Mesenchymal stem cell (in vitro differentiated cells and primary cell): Measurements from ENCODE around the gene ZBTB3.

ENCODE experiments used
- DNase-seq: peaks from one replicate; pipeline ENCODE4 v3.0.0-alpha.2; 2013
- H2AFZ ChIP-seq: one replicate; pipeline ENCODE4 v1.6.1; 2013; ENCODE audit warnings: low read depth, mild to moderate bottlenecking, control low read depth, inconsistent platforms, low read length, moderate library complexity
- H2AK5ac ChIP-seq: 2 replicates; pipeline ENCODE4 v1.6.1; 2013; ENCODE audit warnings: low read length, moderate library complexity, mild to moderate bottlenecking, inconsistent platforms; ENCODE audit not compliant: severe bottlenecking
- H2BK120ac ChIP-seq: one replicate; pipeline ENCODE4 v1.6.1; 2013; ENCODE audit warnings: low read depth, mild to moderate bottlenecking, inconsistent platforms, low read length, moderate library complexity
- H2BK12ac ChIP-seq, 2 experiments: one replicate each; pipeline ENCODE4 v1.6.1; 2013; ENCODE audit warnings: inconsistent platforms in 2 of 2, low read length in 2 of 2, mild to moderate bottlenecking in 2 of 2, moderate library complexity in 2 of 2, control low read depth in 1 of 2
- H2BK15ac ChIP-seq: one replicate; pipeline ENCODE4 v1.6.1; 2013; ENCODE audit warnings: mild to moderate bottlenecking, low read depth, inconsistent platforms; ENCODE audit not compliant: poor library complexity, severe bottlenecking
- H2BK5ac ChIP-seq: 2 replicates; pipeline ENCODE4 v1.6.1; 2013; ENCODE audit warnings: low read depth, mild to moderate bottlenecking, low read length, control low read depth, inconsistent platforms; ENCODE audit not compliant: poor library complexity, severe bottlenecking
- H3K14ac ChIP-seq, 2 experiments: one replicate each; pipeline ENCODE4 v1.6.1; 2013; ENCODE audit warnings: inconsistent platforms in 2 of 2, low read length in 2 of 2, control low read depth in 1 of 2, mild to moderate bottlenecking in 1 of 2, moderate library complexity in 1 of 2
- H3K18ac ChIP-seq, 2 experiments: one replicate each; pipeline ENCODE4 v1.6.1; 2013; ENCODE audit warnings: inconsistent platforms in 2 of 2, low read length in 2 of 2, control low read depth in 1 of 2, low read depth in 1 of 2, mild to moderate bottlenecking in 1 of 2
- H3K23ac ChIP-seq, 2 experiments: one replicate each; pipeline ENCODE4 v1.6.1; 2013; ENCODE audit warnings: inconsistent platforms in 2 of 2, low read length in 2 of 2, mild to moderate bottlenecking in 2 of 2, moderate library complexity in 2 of 2, control low read depth in 1 of 2
- H3K27ac ChIP-seq: 2 replicates; pipeline ENCODE4 v1.5.1; 2013; ENCODE audit warnings: mild to moderate bottlenecking, moderate library complexity, low read length, control low read depth, inconsistent platforms; ENCODE audit not compliant: poor library complexity, severe bottlenecking
- H3K27me3 ChIP-seq, 2 experiments: 2 replicates each; pipeline versions ENCODE4 v1.6.1 to v1.7.0; 2013; ENCODE audit warnings: low read length in 2 of 2, mild to moderate bottlenecking in 2 of 2, moderate library complexity in 2 of 2, control low read depth in 1 of 2, inconsistent platforms in 1 of 2; ENCODE audit not compliant: control insufficient read depth in 1 of 2, insufficient read depth in 1 of 2
- H3K36me3 ChIP-seq, 2 experiments: 2 replicates each; pipeline versions ENCODE4 v1.6.1 to v1.7.0; 2013; ENCODE audit warnings: low read length in 2 of 2, control low read depth in 1 of 2, inconsistent platforms in 1 of 2, low read depth in 1 of 2, mild to moderate bottlenecking in 1 of 2; ENCODE audit not compliant: insufficient read depth in 2 of 2, control insufficient read depth in 1 of 2
- H3K4ac ChIP-seq, 2 experiments: one replicate each; pipeline ENCODE4 v1.6.1; 2013; ENCODE audit warnings: inconsistent platforms in 2 of 2, low read length in 2 of 2, mild to moderate bottlenecking in 2 of 2, moderate library complexity in 2 of 2, control low read depth in 1 of 2, low read depth in 1 of 2
- H3K4me1 ChIP-seq: 2 replicates; pipeline ENCODE4 v1.6.1; 2013; ENCODE audit warnings: low read depth, low read length, control low read depth; ENCODE audit not compliant: control insufficient read depth, insufficient read depth
- H3K4me2 ChIP-seq: 2 replicates; pipeline ENCODE4 v1.6.1; 2013; ENCODE audit warnings: low read length, mild to moderate bottlenecking, inconsistent platforms; ENCODE audit not compliant: poor library complexity, severe bottlenecking
- H3K4me3 ChIP-seq, 2 experiments: 2 replicates each; pipeline versions ENCODE4 v1.5.1 to v1.7.0; 2013; ENCODE audit warnings: low read length in 2 of 2, mild to moderate bottlenecking in 2 of 2, control low read depth in 1 of 2, low read depth in 1 of 2; ENCODE audit not compliant: insufficient read depth in 1 of 2
- H3K79me1 ChIP-seq: replicated peaks from 2 replicates; pipeline ENCODE4 v1.6.1; 2013; ENCODE audit warnings: mild to moderate bottlenecking, control low read depth, low read length, inconsistent platforms; ENCODE audit not compliant: poor library complexity, severe bottlenecking
- H3K9ac ChIP-seq: 2 replicates; pipeline ENCODE4 v1.7.0; 2013; ENCODE audit warnings: mild to moderate bottlenecking, low read length, moderate library complexity
- H3K9me3 ChIP-seq: 2 replicates; pipeline ENCODE4 v1.7.0; 2013; ENCODE audit warnings: mild to moderate bottlenecking, low read length; ENCODE audit not compliant: control insufficient read depth
- H4K8ac ChIP-seq: one replicate; pipeline ENCODE4 v1.6.1; 2013; ENCODE audit warnings: inconsistent platforms, mild to moderate bottlenecking, low read length, moderate library complexity
- H4K91ac ChIP-seq: one replicate; pipeline ENCODE4 v1.6.1; 2013; ENCODE audit warnings: mild to moderate bottlenecking, low read length, inconsistent platforms
- WGBS: methylation state at CpG from one replicate; pipeline ENCODE4 v1.1.7; 2013; ENCODE audit warnings: mixed read lengths; 5-methylcytosine and 5-hydroxymethylcytosine counted together

Gene ZBTB3

DNA sequence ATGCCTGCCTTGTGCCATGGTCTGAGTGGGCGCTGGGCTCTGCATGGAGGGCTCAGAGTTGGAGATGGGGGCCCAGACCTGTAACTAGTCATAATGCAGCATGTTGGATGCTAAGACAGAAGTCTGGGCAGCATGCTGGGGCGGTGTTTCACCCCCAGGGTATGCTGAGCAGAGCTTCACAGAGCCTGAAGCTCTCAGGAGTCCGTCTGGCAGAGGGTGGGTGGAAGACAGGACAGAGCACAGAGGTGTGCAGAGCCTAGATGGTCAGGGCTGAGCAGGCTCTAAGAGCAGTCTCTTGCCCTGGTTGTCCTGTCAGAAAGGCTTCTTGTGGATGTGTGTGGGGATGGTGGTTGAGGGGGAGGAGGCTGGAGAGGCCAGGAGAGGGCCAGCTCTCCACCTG lies 24.5 kb upstream of the ZBTB3 start:
- no peak overlapping the region for H3K27ac ChIP-seq
- H3K27me3 ChIP-seq: no peaks in the 10 kb centered on the region
- H2BK5ac ChIP-seq: no peak overlapping the region
- H3K79me1 ChIP-seq: peaks cover 32% of the 10 kb centered on the region
- H3K9me3 ChIP-seq: no peaks in the 10 kb centered on the region
- no peak overlapping the region for H2BK15ac ChIP-seq
- H3K4me2 ChIP-seq: no peak overlapping the region
- H2BK12ac ChIP-seq: no peak overlapping the region
- H2BK120ac ChIP-seq: no peak overlapping the region
- peaks cover 55 to 67% of the 10 kb centered on the region in 2 experiments for H3K36me3 ChIP-seq
- no peak overlapping the region for H4K91ac ChIP-seq
- H4K8ac ChIP-seq: no peak overlapping the region
- no peaks in the 10 kb centered on the region for H3K4me1 ChIP-seq
- WGBS: 94% methylated on average over 3 of the region's 3 CpGs
- H3K14ac ChIP-seq: no peak overlapping the region
- H3K18ac ChIP-seq: no peak overlapping the region
- no peak overlapping the region for H2AFZ ChIP-seq
- H3K4ac ChIP-seq: no peak overlapping the region
- H3K4me3 ChIP-seq: no peak overlapping the region
- no peak overlapping the region for H3K9ac ChIP-seq
- no peak overlapping the region for H3K23ac ChIP-seq
- DNase-seq: no peak
- H2AK5ac ChIP-seq: no peak overlapping the region

DNA sequence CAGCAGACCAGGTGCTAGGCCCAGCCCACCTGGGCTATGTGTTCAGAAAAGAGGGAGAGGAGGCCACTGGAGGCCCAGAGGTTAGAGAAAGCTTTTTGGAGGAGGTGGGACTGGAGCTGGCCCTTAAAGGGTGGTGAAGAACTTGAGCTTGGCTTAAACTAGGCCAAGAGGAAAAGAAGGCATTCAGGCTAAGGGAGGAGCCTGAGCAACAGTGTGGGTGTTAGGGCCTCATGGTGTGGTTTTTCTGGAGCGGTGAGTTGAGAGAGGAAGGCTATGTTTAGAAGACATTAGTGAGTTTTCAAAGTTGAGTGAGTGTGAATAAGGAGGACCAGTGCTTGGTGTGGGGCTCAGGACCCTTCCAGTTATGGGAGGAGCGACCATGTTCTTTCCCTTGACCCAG lies 23.4 kb upstream of the ZBTB3 start:
- H3K18ac ChIP-seq: no peak overlapping the region
- H3K27me3 ChIP-seq: no peaks in the 10 kb centered on the region
- H2BK5ac ChIP-seq: no peak overlapping the region
- no peak overlapping the region for H3K27ac ChIP-seq
- H3K23ac ChIP-seq: no peak overlapping the region
- no peak overlapping the region for H2AFZ ChIP-seq
- no peaks in the 10 kb centered on the region for H3K9me3 ChIP-seq
- no peak overlapping the region for H3K14ac ChIP-seq
- no peak overlapping the region for H4K8ac ChIP-seq
- H3K4ac ChIP-seq: no peak overlapping the region
- no peak overlapping the region for H2BK12ac ChIP-seq
- peaks cover 51 to 60% of the 10 kb centered on the region in 2 experiments for H3K36me3 ChIP-seq
- H3K79me1 ChIP-seq: peaks cover 30% of the 10 kb centered on the region
- no peak for DNase-seq
- H2BK15ac ChIP-seq: no peak overlapping the region
- H2BK120ac ChIP-seq: no peak overlapping the region
- H3K4me3 ChIP-seq: no peak overlapping the region
- WGBS: 95% methylated on average over 2 of the region's 2 CpGs
- no peaks in the 10 kb centered on the region for H3K4me1 ChIP-seq
- H3K4me2 ChIP-seq: no peak overlapping the region
- H4K91ac ChIP-seq: no peak overlapping the region
- no peak overlapping the region for H2AK5ac ChIP-seq
- H3K9ac ChIP-seq: no peak overlapping the region

DNA sequence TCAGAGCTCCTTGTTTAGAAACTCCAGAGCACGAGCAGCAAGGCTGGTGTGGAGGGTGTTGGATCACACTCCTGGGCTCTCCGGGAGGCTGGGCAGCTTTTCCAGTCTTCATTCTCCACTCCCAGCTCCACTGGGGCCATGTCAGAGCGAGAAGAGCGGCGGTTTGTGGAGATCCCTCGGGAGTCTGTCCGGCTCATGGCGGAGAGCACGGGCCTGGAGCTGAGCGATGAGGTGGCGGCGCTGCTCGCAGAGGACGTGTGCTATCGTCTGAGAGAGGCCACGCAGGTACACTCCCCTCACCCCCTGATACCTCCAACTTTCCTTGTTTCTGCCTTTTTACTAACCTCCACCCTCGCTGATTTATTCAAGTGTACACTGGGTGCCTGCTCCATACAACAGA lies 21.7 kb upstream of the ZBTB3 start:
- H3K14ac ChIP-seq: no peak overlapping the region
- no peak overlapping the region for H2BK120ac ChIP-seq
- H2AFZ ChIP-seq: no peak overlapping the region
- H3K4me2 ChIP-seq: no peak overlapping the region
- H2BK5ac ChIP-seq: no peak overlapping the region
- no peaks in the 10 kb centered on the region for H3K27me3 ChIP-seq
- no peak for DNase-seq
- H3K18ac ChIP-seq: no peak overlapping the region
- H3K4me3 ChIP-seq: no peak overlapping the region
- peaks cover 26% of the 10 kb centered on the region for H3K79me1 ChIP-seq
- no peak overlapping the region for H2BK15ac ChIP-seq
- 95% methylated on average over 17 of the region's 17 CpGs for WGBS
- no peak overlapping the region for H4K91ac ChIP-seq
- H2AK5ac ChIP-seq: no peak overlapping the region
- no peak overlapping the region for H3K9ac ChIP-seq
- H3K9me3 ChIP-seq: no peaks in the 10 kb centered on the region
- peaks cover 44 to 50% of the 10 kb centered on the region in 2 experiments for H3K36me3 ChIP-seq
- H3K4ac ChIP-seq: no peak overlapping the region
- no peak overlapping the region for H3K23ac ChIP-seq
- H3K4me1 ChIP-seq: peaks cover 5% of the 10 kb centered on the region
- H3K27ac ChIP-seq: no peak overlapping the region
- no peak overlapping the region for H2BK12ac ChIP-seq
- H4K8ac ChIP-seq: no peak overlapping the region

DNA sequence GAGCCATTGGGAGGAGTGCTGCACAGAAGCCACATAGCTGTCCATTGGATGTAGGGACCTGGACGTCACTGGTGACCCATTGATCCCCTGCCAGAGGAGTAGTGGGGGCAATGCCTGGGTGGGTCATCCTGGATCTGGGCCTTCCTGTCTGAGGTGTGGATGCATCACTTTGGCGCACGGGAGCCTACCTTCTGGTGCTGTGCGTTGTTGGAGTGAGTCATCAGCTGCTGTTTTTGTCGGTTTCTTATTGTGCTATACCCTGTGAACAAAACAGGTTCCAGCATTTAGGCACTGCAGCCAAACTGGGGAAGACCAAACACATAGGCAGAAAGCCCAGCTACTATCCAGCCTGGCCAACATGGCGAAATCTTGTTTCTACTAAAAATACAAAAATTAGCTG lies 20.4 kb upstream of the ZBTB3 start:
- H3K4me1 ChIP-seq: peaks cover 6% of the 10 kb centered on the region
- no peak overlapping the region for H2AK5ac ChIP-seq
- H2AFZ ChIP-seq: no peak overlapping the region
- no peaks in the 10 kb centered on the region for H3K9me3 ChIP-seq
- H3K4ac ChIP-seq: no peak overlapping the region
- no peak overlapping the region for H4K8ac ChIP-seq
- H2BK120ac ChIP-seq: no peak overlapping the region
- H2BK15ac ChIP-seq: no peak overlapping the region
- H3K79me1 ChIP-seq: peaks cover 22% of the 10 kb centered on the region
- no peak overlapping the region for H2BK12ac ChIP-seq
- no peak for DNase-seq
- 96% methylated on average over 5 of the region's 6 CpGs for WGBS
- H4K91ac ChIP-seq: no peak overlapping the region
- H3K27me3 ChIP-seq: no peaks in the 10 kb centered on the region
- no peak overlapping the region for H3K4me2 ChIP-seq
- no peak overlapping the region for H3K27ac ChIP-seq
- H3K23ac ChIP-seq: no peak overlapping the region
- H3K18ac ChIP-seq: no peak overlapping the region
- no peak overlapping the region for H3K9ac ChIP-seq
- H2BK5ac ChIP-seq: no peak overlapping the region
- no peak overlapping the region for H3K4me3 ChIP-seq
- no peak overlapping the region for H3K14ac ChIP-seq
- H3K36me3 ChIP-seq: peaks cover 40 to 43% of the 10 kb centered on the region in 2 experiments
